Right atrium auricular region (tissue), 2 donors: ENCODE results near the gene PTPN4. TPM values are rescaled to one million over a fixed set of nuclear protein-coding genes. Genes with fewer than 3 reads are reported as not detected.

Source experiments
- DNase-seq: peaks from one replicate; pipeline ENCODE4 v3.0.0-alpha.2; 2019; ENCODE audit warnings: low spot score
- H3K27ac ChIP-seq, 2 donors: fragments of 200-600 bp; sonication (generic); 1 replicate in 1 of 2; 2 replicates in 1 of 2; pipeline ENCODE4 v1.5.1; 2016 to 2019
- H3K27me3 ChIP-seq, 2 donors: fragments of 200-600 bp; sonication (generic); one replicate each; pipeline versions ENCODE4 v1.5.1 to v1.6.0; 2017 to 2019
- H3K36me3 ChIP-seq: fragments of 200-600 bp; sonication (generic); one replicate; pipeline ENCODE4 v1.5.1; 2016
- H3K4me1 ChIP-seq, 2 donors: fragments of 200-600 bp; sonication (generic); one replicate each; pipeline versions ENCODE4 v1.5.1 to v1.6.0; 2017 to 2019
- H3K4me3 ChIP-seq, 2 donors: fragments of 200-600 bp; sonication (generic); 1 replicate in 1 of 2; 2 replicates in 1 of 2; pipeline ENCODE4 v1.5.1; 2017 to 2019; ENCODE audit warnings: mild to moderate bottlenecking in 1 of 2, moderate library complexity in 1 of 2
- H3K9me3 ChIP-seq, 2 donors: fragments of 200-600 bp; sonication (generic); one replicate each; pipeline ENCODE4 v1.5.1; 2019
- CTCF ChIP-seq, 2 donors: fragments of 200-600 bp; sonication (generic); IDR thresholded peaks; one replicate each; pipeline ENCODE4 v1.5.1; 2019; ENCODE audit warnings: antibody characterized with exemption in 2 of 2
- total RNA-seq, 2 donors: library from RNA; depleted of rRNA; stranded (reverse); fragments of >200 nt; gene quantifications; one replicate each; pipeline ENCODE4 v1.1.0, GENCODE V29; 2016

PTPN4 gene
- total RNA-seq, 2 donors from 2014 or later = 23.7 to 44.1 TPM

DNA sequence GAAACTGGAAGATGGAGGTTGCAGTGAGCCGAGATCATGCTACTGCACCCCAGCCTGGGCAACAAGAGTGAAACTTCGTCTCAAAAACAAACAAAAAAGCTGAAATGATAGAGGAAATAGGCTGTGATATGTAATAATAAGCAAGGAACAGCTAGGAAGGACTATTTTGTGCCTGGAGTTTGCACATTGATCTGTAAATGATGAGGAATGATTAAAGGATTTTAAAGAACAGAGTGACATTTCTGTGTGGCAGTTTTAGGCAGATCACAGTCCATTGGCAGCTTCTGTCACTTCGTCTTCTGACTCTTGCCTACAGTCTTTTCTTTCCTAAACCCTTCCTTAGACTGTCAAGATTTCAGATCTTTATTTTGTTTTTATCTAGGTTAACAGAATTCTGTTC is 272.6 kb downstream of the PTPN4 start:
- H3K27ac ChIP-seq = no peak overlapping the region
- DNase-seq = no peak
- H3K4me3 ChIP-seq = no peak overlapping the region
- no peaks in the 10 kb centered on the region for H3K9me3 ChIP-seq
- H3K36me3 ChIP-seq = no peaks in the 10 kb centered on the region
- TF ChIP-seq CTCF (IDR thresholded peaks at IDR 0.05) = no peak
- H3K27me3 ChIP-seq = no peaks in the 10 kb centered on the region
- H3K4me1 ChIP-seq = no peaks in the 10 kb centered on the region

Other genes with a start within 250 kb of the PTPN4 start
- gene SCTR, start 235.4 kb upstream of the PTPN4 start, total RNA-seq = not detected
- 1 to 10 TPM in 1 of 2 donors, under 1 TPM in 1; 0.44 to 1.1 TPM for gene CFAP221, start 215.5 kb upstream of the PTPN4 start, total RNA-seq
- 1 to 10 TPM; 6.4 to 8.1 TPM for gene TMEM177, start 80.7 kb upstream of the PTPN4 start, total RNA-seq